ENCODE data around the gene TMEM244. TPM values are rescaled to one million over a fixed set of nuclear protein-coding genes. Genes with fewer than 3 reads are reported as not detected.

Gene TMEM244
- total and polyA plus RNA-seq, 2 of the 13 experiments (the other 11 are each of a cell fraction or from before 2014, with no cell fraction given): not detected

DNA sequence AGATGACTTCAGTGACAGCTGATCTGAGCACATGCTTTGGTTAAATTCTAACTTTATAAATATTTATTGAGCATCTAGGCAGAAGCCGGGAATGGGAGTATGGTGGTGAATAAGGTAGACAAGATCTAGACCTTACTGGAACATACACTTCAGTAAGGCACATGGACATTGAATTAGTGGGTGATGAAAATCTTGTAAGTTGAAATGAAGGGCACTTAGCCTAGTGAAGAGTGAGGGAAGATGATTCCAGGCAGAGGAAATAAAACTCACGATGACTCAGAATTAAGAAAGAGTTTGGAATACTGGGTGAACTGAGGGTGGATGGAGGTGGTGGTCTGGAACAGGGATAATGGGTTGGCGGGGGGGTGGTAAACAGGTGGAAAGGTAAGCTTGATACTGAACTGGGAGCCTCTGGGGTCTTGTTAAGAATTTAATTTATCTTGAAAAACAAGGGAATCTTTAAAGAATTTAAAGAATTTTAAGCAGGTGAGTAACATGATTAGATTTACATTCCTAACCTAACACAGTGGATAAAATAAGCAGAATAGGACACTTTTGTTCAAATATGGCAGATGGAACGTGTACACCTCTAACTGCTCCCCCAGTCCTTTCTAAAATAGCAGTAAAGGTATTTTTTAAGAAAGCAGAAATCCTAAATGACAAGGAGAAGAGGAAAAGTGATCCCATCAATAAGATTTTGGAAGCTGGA is 75.9 kb downstream of the TMEM244 start (continued):
- TF ChIP-seq, protein P1, sequence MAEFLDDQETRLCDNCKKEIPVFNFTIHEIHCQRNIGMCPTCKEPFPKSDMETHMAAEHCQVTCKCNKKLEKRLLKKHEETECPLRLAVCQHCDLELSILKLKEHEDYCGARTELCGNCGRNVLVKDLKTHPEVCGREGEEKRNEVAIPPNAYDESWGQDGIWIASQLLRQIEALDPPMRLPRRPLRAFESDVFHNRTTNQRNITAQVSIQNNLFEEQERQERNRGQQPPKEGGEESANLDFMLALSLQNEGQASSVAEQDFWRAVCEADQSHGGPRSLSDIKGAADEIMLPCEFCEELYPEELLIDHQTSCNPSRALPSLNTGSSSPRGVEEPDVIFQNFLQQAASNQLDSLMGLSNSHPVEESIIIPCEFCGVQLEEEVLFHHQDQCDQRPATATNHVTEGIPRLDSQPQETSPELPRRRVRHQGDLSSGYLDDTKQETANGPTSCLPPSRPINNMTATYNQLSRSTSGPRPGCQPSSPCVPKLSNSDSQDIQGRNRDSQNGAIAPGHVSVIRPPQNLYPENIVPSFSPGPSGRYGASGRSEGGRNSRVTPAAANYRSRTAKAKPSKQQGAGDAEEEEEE (CRISPR knock-in tag; IDR thresholded peaks at IDR 0.05; ENCODE audit: borderline replicate concordance): no peak
- no peak for TF ChIP-seq PHF8 (CRISPR knock-in tag; IDR thresholded peaks at IDR 0.05)
- no peak for TF ChIP-seq KDM3A (CRISPR knock-in tag; IDR thresholded peaks at IDR 0.05; ENCODE audit: low read depth)
- no peak for TF ChIP-seq ZBTB38 (CRISPR knock-in tag; IDR thresholded peaks at IDR 0.05)
- TF ChIP-seq ZNF556 (CRISPR knock-in tag; IDR thresholded peaks at IDR 0.05; ENCODE audit: borderline replicate concordance): no peak

Small RNA genes lying within 50 kb of the gene (small RNA-seq; reads per million reads assigned to genes)
- gene AL451046.2 (ENCODE audit: insufficient read depth in 2 of 3, insufficient read length in 3 of 3, low read depth in 2 of 3, low replicate concordance in 1 of 3): 0 reads per million in 3 experiments

Other genes starting within 250 kb of the TMEM244 start
- gene ARHGAP18, start 151.1 kb downstream of the TMEM244 start, total RNA-seq (2016; rRNA removed; fragmentation: Illumina TruSeq; extraction: Trizol): 115 and 183 TPM in 2 replicates
- gene ARHGAP18, start 151.1 kb downstream of the TMEM244 start, polyA plus RNA-seq (2011; rRNA removed): 37.8 and 58.2 TPM in 2 replicates
- gene L3MBTL3, start 157.3 kb upstream of the TMEM244 start, total RNA-seq (2016; rRNA removed; fragmentation: Illumina TruSeq; extraction: Trizol): 2.5 and 4.1 TPM in 2 replicates
- 1.2 and 1.5 TPM in 2 replicates for gene L3MBTL3, start 157.3 kb upstream of the TMEM244 start, polyA plus RNA-seq (2011; rRNA removed)